Panc1 (cell line): Measurements from ENCODE around the gene PRMT3. TPM values are rescaled to one million over a fixed set of nuclear protein-coding genes. Genes with fewer than 3 reads are reported as not detected.

ENCODE experiments used
- ATAC-seq: fragments of 200-7000 bp; cut with Tn5 transposase; 2 replicates; pipeline ENCODE4 v1.9.1; 2020; ENCODE audit warnings: mild to moderate bottlenecking, moderate library complexity
- BruUV-seq: library from RNA; stranded (reverse); fragments of 400-500 nt; replicated peaks from 2 replicates; lab custom pipeline; 2021; lab: Mats Ljungman, UMichigan
- CTCF ChIA-PET: fragments of 300-600 bp; sonication (Branson Sonifier 250); formaldehyde crosslinking; loops from one replicate; lab custom pipeline; 2022; ENCODE audit warnings: antibody characterized with exemption; lab: Charles Lee
- POLR2A ChIA-PET: fragments of 300-600 bp; sonication (Branson Sonifier 250); formaldehyde crosslinking; loops from one replicate; lab custom pipeline; 2022; ENCODE audit warnings: antibody characterized with exemption; lab: Charles Lee
- DNase-seq: peaks from one replicate; pipeline ENCODE4 v3.0.0-alpha.2; 2010; ENCODE audit warnings: low read depth, low spot score
- H3K27ac ChIP-seq: 2 replicates; pipeline ENCODE4 v1.5.1; 2011; ENCODE audit warnings: mild to moderate bottlenecking, low read length, inconsistent platforms
- H3K27me3 ChIP-seq: fragments of 200-500 bp; sonication (Bioruptor generic); 2 replicates; pipeline ENCODE4 v1.6.0; 2014; ENCODE audit warnings: low read length, inconsistent platforms; ENCODE audit not compliant: control insufficient read depth, insufficient read depth
- H3K36me3 ChIP-seq: fragments of 200-500 bp; sonication (Bioruptor generic); 2 replicates; pipeline ENCODE4 v1.5.1; 2014; ENCODE audit warnings: inconsistent platforms, mild to moderate bottlenecking, low read length, moderate library complexity; ENCODE audit not compliant: control insufficient read depth, insufficient read depth
- H3K4me1 ChIP-seq: 2 replicates; pipeline ENCODE4 v1.5.1; 2011; ENCODE audit warnings: inconsistent platforms, mild to moderate bottlenecking, low read length, moderate library complexity; ENCODE audit not compliant: control insufficient read depth, insufficient read depth
- H3K4me3 ChIP-seq, 2 experiments: 2 replicates each; pipeline ENCODE4 v1.5.1; 2011 to 2012; ENCODE audit warnings: low read depth in 2 of 2, low read length in 2 of 2, mild to moderate bottlenecking in 2 of 2, inconsistent platforms in 1 of 2, moderate library complexity in 1 of 2
- H3K9me3 ChIP-seq: fragments of 200-500 bp; sonication (Bioruptor generic); 2 replicates; pipeline ENCODE4 v1.5.1; 2014; ENCODE audit warnings: low read depth, mild to moderate bottlenecking, inconsistent platforms, low read length, moderate library complexity; ENCODE audit not compliant: control insufficient read depth, insufficient read depth
- CTCF ChIP-seq: fragments of 450-650 bp; IDR thresholded peaks from 2 replicates; pipeline ENCODE4 v1.5.1; 2017; ENCODE audit warnings: mild to moderate bottlenecking
- POLR2AphosphoS5 ChIP-seq: IDR thresholded peaks from 2 replicates; pipeline ENCODE4 v1.6.1; 2012; ENCODE audit warnings: mild to moderate bottlenecking, low read depth, low read length, moderate library complexity
- REST ChIP-seq, 2 experiments: IDR thresholded peaks; 2 replicates each; pipeline ENCODE4 v1.6.1; 2011 to 2012; ENCODE audit warnings: low read depth in 2 of 2, control low read depth in 1 of 2, low read length in 1 of 2, mild to moderate bottlenecking in 1 of 2, moderate library complexity in 1 of 2; ENCODE audit not compliant: insufficient read depth in 1 of 2
- SIN3A ChIP-seq: IDR thresholded peaks from 2 replicates; pipeline ENCODE4 v1.6.1; 2012; ENCODE audit warnings: low read depth, mild to moderate bottlenecking, low read length, moderate library complexity, borderline replicate concordance; ENCODE audit not compliant: insufficient read depth
- TCF7L2 ChIP-seq: IDR thresholded peaks from 2 replicates; pipeline ENCODE4 v1.6.1; 2011; ENCODE audit warnings: mild to moderate bottlenecking, low read depth, low read length, inconsistent platforms
- in situ Hi-C: cut with HindIII; loops from 2 replicates; pipeline ENCODE4 v1.10.0; 2016; ENCODE audit warnings: low sequenced_read_pairs, low pct_unique_long_range_greater_than_20kb
- intact Hi-C: fragments of 100-400 bp; cut with micrococcal nuclease; formaldehyde crosslinking; loops from one replicate; pipeline ENCODE4 v1.10.0; 2022; ENCODE audit not compliant: unreplicated experiment
- total RNA-seq: library from RNA; stranded (reverse); gene quantifications from one replicate; pipeline ENCODE4 v1.2.1, GENCODE V29; 2021; ENCODE audit not compliant: unreplicated experiment

The PRMT3 gene
- total RNA-seq, 1 experiment from 2014 or later: 31.2 TPM

GRCh38 chr11:20417771-20418170 lies 30.3 kb downstream of the PRMT3 start:
- DNase-seq: no peak
- Histone ChIP-seq H3K4me3 (no peak overlapping the region), H3K4me1 (no peaks in the 10 kb centered on the region), H3K36me3 (peaks cover 17% of the 10 kb centered on the region), H3K27ac (no peak overlapping the region), H3K27me3 (no peaks in the 10 kb centered on the region), H3K9me3 (no peaks in the 10 kb centered on the region)
- intact Hi-C loops: no loop called here
- CTCF ChIA-PET: no interaction called here
- BruUV-seq: no TSS peak
- ATAC-seq: no peak
- in situ Hi-C loops: no loop called here
- POLR2A ChIA-PET: no interaction called here
- TF ChIP-seq POLR2AphosphoS5: no peak
- TF ChIP-seq TCF7L2: no peak
- TF ChIP-seq REST (IDR thresholded peaks at IDR 0.05; ENCODE audit: insufficient read depth in 1 of 2, low read depth in 2 of 2, low read length in 1 of 2): no peak
- TF ChIP-seq CTCF: no peak
- no peak for TF ChIP-seq SIN3A

GRCh38 chr11:20421946-20422345 lies 34.4 kb downstream of the PRMT3 start:
- CTCF ChIA-PET: no interaction called here
- Histone ChIP-seq H3K9me3 (no peaks in the 10 kb centered on the region), H3K27me3 (no peaks in the 10 kb centered on the region), H3K27ac (no peak overlapping the region), H3K4me3 (no peak overlapping the region), H3K4me1 (no peaks in the 10 kb centered on the region), H3K36me3 (peaks cover 16% of the 10 kb centered on the region; the same call in 1 of the 2 replicates)
- ATAC-seq (no peak), DNase-seq (no peak)
- BruUV-seq: no TSS peak
- in situ Hi-C loops: no loop called here
- TF ChIP-seq POLR2AphosphoS5 (no peak), TCF7L2 (no peak), SIN3A (no peak), CTCF (no peak), REST (IDR thresholded peaks at IDR 0.05; ENCODE audit: insufficient read depth in 1 of 2, low read depth in 2 of 2, low read length in 1 of 2) (no peak)
- intact Hi-C loops: no loop called here
- POLR2A ChIA-PET: no interaction called here
